ENCODE measurements around the gene INPP5B.
"Not testable (repeated sequence)": the region's sequence is repeated elsewhere in the genome, so short reads cannot be mapped to it uniquely, and the experiment has no call there.

The INPP5B gene

DNA sequence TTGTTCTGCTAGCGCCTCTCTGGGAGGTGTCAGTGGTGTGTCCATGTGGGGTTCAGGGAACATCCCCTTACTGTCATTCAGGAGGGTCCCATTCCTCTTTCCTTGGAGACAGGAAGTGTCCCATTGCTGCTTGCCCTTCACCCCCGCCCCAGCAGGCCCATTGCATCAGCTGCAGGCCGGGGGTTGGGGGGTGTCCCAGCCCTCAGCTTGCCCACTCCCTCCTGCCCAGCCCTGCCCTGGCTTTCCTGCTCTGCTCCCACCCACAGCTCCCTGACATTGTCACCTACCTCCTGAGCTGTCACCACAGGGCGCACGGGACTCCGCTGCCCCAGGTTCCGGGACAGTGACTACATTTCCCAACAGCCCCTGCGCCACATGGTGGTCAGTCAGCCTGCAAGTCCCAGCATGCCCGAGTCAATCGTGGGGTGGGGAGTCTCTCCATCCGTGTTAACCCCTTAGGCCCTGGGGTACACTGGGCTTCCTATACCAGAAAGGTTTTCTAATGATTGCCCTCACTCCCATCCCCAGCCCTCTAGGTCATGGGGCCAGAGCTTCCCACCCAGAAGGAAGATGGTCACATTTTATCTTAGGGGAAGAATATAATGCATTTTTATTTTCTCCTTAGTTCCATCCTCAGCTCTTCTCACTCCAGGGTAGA, at the start of gene INPP5B:
Gene INPP5B (minus strand): TSS at position 351 of the 658 bp plus-strand sequence. CDS start 745 bp downstream, outside the sequence.
- DNase-seq = peak; percentile 78

DNA sequence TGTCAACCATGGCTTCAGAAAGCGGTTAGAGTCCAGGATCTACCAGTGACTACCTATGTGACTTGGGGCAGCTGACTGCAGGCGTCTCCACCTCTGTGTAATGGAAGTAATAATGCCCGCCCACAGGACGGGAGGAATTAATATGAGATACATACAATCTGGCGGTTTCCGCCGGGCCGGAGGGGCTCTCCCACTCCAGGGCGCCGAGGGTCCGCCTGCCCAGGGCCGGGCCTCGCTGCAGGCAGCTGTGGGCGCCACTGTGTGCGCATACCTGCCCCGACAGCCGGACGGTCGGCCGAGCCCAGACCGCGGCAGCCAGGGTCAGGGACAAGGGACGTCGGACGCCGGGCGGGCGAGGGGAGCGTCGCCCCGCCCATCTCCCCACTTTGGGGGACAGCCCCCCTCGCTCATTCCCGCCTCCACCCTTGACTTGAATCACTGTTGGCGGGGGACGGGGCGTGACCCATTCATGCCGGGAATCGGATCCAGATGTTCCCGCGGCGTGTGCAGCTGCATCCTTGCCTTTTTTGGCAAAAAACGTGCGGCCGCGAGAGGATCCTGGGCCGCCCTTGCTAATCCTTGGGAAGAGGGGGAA, 49.0 kb upstream of the INPP5B start:
- DNase-seq = no peak

DNA sequence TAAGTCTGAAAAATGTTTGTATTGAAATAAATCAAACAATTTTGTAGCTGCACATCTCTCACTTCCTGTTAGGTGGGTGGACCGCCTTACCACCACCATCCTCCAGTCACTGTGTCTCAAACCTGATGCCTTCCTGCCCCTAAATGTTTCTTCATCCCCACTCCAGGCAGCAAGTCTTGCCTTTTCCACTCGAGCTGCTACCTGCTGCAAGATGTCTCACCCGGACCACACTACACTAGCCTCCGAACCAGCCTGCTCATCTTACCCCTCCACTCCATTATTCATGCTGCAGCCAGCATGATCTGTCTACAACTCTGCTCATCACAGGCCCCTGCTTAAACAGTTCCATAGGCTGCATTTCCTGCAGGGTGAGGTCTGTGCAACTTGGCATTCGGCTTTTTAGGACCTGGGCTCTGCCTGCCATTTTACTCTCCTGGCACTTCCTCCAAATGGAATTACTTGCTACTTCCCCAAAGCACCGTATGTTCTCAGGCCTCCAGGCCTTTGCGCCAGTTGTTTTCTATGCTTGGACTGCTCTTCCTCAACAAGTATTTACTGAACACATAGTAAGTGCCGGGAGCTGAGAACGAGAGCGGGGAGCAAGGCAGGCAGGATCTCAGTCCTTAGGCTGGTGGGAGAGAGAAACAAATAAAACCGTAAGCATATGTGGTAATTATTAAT, 48.2 kb upstream of the INPP5B start:
- no peak for DNase-seq

DNA sequence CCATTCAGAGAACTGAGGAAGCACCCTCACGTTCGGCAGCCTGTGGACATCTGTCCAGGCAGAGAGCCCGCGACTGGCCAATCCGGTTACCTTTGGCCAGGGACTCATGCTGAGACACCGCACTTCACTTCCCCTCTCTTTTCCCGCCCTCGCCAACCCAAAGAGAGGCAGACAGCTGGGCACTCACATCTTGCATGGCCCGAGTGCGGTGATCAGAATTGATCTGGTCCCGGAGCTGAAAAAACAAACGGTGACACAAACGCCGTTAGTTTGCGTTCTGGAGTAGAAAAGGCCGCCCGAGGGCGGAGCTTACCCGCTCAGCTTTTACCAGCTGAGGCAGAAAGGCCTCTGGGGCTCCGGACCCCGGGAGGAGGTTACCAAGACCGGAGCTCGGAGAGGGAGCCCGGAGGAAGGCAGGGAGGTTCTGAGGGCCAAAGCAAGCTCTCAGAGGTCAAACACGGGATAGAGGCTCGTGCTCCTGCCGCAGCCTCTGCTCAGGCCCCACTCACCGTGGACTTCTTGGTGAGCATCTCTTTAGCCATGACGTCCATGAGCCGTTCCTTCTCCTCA, 42.6 kb upstream of the INPP5B start:
- DNase-seq = no peak

DNA sequence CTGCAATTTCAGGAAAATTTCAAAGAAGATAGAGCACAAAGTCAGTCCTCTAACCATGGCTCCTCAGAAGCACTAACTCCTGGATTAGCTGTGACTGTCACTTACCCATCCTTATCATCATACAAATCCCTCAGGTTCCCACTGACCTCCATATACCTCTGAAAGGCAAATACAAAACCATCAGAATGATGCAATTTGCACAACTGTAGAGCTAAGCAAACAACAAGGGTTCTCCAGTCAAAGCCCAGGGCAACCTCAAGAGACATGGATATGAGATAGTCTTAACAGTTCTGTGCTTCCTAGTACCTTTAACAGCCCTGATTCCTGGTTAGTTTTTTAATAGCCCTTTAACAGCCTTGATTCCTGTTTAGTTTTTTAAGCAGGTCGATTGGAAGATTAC, 40.8 kb upstream of the INPP5B start:
- no peak for DNase-seq

DNA sequence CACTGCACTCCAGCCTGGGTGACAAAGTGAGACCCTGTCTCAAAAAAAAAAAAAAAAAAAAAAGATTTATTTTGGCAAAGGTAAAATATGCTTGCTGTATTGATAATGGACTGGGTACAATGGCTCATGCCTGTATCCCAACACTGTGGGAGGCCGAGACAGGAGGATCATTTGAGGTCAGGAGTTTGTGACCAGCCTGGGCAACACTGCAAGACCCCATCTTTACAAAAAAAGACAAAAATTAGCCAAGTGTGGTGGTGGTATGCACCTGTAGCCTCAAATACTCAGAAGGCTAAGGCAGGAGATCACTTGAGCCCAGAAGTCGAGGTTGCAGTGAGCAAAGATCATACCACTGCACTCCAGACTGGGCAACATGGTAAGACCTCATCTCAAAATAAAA, 36.7 kb upstream of the INPP5B start:
- no peak for DNase-seq

DNA sequence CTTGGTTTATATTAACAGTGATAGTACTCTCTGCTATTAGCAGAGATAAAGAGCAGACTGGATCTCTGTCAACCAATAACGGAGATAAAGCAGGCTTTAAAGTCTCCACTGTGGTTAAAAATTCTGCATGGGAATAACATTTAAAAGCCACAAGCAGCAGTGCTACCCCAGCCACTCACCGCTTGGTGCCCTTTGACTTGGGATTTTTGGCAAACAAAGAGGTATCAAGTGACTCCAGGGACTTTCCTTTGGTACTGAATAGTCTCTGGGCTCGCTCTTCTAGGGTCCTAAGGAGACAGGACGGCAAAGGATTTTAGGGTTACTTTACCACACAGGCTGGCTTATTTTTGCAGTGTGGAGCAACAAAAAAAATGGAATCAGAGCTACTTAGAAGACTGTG, 31.7 kb upstream of the INPP5B start:
- DNase-seq = no peak

DNA sequence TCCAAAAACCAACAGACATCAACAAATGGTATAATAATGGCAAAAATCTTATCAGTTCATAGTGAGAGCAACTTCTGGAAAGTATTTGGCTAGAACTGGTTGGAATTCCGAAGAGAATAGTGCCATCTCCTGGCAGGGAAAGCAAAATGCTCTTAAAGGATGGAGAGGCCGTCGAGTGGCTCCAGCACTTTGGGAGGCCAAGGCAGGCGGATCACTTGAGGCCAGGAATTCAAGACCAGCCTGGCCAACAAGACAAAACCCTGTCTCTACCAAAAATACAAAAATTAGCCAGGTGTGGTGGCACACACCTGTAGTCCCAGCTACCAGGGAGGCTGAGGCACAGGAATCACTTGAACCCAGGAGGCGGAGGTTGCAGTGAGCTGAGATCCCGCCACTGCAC, 28.2 kb upstream of the INPP5B start:
- not testable (repeated sequence) for DNase-seq

DNA sequence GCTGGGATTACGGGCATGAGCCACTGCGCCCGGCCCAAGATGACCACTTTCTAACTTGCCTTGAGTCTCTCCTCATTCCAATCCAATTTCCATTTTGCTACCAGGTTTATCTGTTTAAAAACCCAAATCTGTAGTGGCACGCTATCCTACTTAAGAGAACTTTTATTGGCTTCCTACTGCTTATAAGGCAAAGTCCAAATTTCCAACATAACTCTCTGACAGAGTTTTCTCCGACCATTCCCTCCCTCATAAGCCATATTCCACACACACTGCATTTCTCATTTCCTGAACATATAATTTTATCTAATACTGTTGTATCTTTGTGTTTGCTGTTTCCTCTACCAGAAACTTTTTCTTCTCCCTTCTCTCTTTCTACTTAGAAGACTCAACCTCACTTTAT, 27.7 kb upstream of the INPP5B start:
- DNase-seq = no peak

DNA sequence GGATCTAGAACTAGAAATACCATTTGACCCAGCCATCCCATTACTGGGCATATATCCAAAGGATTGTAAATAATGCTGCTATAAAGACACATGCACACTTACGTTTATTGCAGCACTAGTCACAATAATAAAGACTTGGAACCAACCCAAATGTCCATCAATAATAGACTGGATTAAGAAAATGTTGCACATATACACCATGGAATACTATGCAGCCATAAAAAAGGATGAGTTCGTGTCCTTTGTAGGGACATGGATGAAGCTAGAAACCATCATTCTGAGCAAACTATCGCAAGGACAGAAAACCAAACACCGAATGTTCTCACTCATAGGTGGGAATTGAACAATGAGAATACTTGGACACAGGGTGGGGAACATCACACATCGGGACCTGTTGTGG, 26.8 kb upstream of the INPP5B start:
- DNase-seq = not testable (repeated sequence)

DNA sequence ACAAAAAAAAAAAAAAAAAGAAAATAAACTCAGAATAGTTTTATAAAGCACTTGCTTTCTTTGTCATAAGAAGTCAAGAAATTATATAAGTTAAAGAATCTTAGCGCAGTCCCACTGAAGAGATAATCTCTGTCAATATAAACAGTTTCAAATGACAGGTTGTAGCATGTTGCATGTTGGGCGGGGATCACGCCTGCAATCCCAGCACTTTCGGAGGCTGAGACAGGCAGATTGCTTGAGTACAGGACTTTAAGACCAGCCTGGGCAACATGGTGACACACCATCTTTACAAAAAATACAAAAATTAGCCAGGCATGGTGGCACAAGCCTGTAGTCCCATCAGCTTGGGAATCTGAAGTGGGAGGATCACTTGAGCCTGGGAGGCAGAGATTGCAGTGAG, 18.4 kb upstream of the INPP5B start:
- DNase-seq = no peak

DNA sequence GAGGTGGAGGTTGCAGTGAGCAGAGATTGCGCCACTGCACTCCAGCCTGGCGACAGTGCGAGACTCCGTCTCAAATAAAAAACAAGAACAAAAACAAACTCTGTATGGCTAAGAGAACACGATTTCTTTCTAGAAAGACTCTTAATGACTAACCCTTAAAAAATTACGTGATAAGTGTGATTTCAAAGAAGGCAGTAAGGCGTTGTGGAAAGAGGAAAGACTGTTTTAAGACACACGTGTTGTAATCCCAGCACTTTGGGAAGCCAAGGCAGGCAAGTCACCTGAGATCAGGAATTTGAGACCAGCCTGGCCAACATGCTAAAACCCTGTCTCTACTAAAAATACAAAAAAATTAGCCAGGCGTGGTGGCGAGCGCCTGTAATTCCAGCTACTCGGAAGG, 17.3 kb upstream of the INPP5B start:
- not testable (repeated sequence) for DNase-seq

DNA sequence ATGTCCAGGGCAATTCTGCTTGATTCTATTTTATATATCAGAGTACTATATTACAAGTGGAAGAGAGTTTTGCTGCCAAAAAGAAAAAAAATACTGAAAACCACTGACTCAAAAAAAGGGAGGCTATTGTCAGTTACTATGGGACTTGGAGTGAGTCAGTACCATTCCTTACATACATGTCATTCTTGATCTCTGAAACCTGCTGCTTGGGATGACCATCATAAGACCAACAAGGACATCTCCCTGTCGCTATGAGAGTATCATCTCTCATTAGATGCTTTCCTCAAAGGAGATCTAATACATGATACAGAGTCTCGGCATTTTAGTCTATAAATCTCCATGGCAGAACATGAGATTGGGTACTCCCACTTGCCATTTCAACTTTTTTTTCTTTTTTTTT, 11.8 kb upstream of the INPP5B start:
- DNase-seq = no peak

DNA sequence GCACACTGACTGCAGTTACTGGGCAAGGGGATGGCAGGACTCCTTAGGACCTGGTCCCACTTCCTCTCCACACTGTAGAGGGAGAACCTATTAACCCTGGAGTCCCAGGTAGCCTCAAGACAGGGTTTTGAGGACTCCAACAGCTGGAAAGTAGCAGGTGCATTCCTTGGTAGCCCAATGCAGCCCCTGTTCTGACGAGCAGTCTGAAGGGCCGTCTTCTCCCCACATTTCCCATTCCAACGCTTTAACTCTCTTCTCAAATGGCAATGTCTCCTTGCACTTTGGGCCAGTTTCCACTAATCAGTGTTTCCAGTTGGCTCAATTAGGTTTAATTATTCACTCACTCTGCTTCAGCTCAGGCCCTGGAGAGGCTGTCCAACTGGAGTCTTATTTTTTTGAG, 8.8 kb upstream of the INPP5B start:
- DNase-seq = no peak

DNA sequence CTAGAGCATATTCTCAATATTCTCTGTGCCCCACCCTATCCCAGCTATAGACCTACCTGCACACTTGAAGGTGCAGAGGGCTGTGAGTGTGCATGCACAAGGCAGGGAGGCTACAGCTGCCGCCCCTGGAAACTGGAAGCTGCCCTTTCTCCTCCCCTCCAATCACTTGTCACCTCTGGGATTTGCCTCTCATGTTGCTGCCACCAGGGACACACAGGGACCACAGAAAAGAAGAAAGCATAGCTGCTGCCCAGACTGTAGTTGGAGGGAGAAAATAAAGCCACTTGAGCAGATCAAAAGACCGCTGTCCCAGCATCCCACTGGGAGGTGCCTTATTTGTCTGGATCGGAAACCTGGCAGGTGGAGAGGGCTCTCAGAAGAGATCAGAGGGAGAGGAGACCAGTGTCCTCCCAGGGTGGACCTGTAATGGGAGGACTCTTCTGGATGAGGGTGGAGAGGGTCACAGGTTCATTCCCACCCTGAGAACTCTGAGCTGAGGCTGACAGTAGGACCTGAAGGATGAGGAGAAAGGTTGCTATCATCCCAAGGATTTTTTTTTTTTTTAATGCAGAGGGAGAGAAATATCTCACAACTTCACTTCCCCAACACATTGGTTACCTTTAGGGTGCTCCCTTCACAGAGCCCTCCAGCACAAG, 7.6 kb upstream of the INPP5B start:
- DNase-seq = no peak

DNA sequence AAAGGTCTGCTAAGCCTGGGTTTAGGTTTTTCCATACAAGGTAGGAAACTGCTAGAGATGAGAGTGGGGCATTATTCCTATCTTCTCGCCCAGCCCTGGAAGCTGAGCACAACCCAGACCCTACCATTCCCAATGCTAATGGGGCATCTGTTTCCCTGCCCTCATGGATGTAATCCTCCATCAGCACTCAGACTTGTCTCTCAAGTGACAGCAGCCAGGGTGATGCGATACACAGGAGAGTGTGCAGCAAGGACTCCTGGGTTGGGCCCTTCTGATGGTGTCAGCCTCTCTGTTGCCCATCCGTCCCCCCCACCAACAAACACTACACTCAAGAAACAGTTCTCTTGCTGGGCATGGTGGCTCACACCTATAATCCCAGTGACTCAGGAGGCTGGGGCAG, 5.9 kb upstream of the INPP5B start:
- no peak for DNase-seq

DNA sequence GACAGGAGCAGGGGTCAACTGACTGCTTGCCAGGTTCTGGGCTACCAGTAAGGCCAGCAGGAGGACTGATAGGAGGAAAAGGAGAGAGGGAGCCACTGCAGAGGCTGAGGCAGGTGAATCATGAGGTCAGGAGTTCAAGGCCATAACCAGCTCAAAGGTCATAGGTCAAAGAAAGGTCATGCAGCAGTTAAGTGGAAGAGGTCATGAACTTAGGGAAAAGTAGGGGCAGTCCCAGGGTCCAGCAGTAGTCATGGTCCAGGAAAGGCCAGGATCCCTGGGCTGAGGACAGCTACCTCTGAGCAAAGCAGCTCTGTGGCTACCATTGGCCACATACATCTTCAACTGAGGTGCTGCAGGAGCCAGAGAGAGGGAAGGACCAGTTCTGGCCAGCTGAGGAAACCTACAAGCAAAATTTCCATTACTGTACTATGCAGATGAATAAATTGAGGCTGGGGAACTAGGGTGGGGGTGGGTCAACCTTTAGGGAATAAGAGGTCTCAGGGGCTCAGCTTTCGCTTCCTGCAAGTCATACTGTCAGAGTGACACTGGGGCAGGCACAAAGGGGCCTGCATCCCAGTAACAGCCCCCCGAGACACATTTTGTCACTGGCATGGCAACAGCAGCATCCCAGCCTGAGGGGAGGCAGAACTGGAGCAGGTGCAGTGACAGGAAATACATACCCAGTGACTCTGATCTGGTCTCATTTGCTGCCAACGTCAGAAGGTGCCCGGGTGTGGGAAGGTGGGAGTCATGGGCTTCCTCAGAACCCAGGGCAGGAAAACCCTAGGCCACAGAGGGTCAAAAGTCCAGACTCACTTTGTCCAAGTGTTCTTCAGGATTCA, 5.2 kb upstream of the INPP5B start:
- no peak for DNase-seq

DNA sequence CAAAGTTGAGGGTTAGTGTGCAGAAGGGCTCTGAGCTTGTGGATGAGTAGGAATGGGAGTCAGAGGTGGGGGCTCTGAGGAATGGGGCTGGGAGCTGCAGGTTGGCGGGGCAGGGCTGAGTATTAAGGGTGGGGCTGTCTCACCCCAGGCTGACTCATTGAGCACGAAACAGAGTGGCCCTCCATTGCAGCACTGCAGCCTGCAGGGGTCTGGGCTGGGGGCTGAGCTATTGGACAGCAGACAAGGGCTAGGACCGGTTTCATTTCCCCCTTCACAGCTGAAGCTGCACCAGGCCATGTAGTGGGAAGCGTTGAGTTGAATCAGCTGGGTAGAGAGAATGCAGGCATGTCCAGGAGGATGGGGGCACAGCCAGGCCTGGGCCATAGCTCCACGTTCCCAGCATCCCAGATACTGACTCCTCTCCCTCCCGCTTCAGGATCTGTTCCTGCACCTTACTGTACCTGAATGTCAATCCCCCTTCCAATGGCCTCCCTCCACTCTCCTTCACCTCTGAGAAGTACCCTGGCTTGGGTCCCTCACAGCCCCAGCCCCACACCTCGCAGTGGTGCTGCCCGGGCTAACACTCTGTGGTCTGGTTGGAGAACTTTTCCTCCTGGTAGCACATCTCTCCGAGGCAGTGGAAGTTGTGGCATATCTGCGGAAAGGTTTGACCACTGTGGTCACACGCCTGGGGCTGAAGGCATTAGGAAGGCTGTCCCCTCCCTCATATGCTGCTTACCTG, 4.4 kb upstream of the INPP5B start:
- no peak for DNase-seq

DNA sequence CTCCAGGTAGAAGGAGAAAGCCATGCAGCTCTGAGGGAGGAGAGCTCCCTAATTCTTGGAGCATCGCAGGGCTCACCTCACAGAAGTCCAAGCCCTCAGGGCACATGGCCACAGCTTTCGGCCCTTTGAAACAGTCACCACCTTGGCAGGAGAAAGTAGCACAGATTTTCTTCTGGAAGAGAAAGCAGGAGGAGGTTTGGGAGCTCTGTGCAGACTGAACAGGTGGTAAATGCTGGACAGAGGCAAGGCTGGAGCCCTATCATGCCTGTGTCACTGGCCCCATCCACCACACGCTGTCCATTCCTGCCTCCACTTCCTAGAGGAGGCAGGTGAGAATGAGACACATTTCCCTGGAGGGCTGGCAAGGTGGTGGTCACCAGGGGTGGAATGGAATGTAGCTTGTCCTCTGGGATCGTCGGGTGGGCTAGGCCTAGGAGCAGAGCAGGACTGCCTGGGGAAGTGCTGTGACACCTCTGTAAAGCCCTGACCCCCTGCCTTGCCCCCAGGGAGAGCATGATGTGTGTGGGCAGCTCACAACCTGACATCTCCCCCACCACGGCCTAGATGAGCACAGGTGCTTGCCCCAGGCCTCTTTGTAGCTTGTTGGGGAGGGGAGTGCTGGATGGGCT, 2.8 kb upstream of the INPP5B start:
- DNase-seq = no peak

DNA sequence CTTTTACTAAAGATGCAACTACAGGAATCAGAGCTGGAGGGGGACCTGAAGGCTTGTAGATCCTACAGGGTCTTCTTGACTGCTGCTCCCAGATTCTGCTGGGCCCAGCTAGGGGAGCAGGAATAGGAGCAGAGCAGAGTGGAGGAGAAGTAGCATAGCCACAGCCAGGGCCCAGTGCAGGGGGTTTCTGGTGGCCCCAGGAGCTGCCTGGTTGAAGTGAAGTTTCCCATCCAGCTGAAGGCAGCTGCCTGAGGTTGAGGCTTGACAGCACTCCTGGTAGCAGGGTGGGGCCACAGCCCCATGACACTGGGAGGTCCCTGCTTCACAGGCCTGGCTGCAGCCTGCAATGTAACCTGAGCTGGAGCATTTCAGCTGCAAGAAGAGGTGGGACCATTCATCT, 2.0 kb upstream of the INPP5B start:
- DNase-seq = no peak

DNA sequence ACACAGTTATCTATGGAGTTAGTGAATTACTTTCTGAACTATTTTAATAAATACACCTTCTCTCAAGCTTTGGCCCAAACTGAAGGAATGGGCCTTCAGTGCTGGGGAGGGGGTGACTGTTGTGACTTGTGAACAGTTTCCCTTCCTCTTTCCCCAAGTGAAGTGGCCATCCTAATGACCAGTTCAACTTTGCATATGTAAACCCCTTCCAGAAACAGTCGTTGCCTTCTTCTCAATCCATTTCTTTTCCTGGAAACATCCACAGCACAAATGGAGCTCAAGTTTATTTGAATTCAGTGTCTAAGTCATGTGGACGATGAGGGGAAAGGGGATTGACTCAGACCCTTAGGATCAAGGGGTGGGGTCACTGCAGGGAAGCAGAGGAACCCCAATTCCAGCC, 1.3 kb upstream of the INPP5B start:
- no peak for DNase-seq
